GM12878 (cell line): ENCODE data around the gene SNX2.

Source experiments
- ATF7 ChIP-seq: fragments of 450-650 bp; IDR thresholded peaks from 2 replicates; pipeline ENCODE4 v1.6.1; 2016; ENCODE audit warnings: low read depth, mild to moderate bottlenecking
- CTCF ChIP-seq, 3 experiments: IDR thresholded peaks in 2 of 3; conservative IDR thresholded peaks in 1 of 3; 2 replicates each; pipeline ENCODE4 v1.5.1; 2011; ENCODE audit warnings: low read depth in 3 of 3, low read length in 3 of 3, mild to moderate bottlenecking in 3 of 3, control low read depth in 2 of 3, moderate library complexity in 2 of 3, inconsistent platforms in 1 of 3, mixed read lengths in 1 of 3; ENCODE audit not compliant: control insufficient read depth in 2 of 3, insufficient read depth in 1 of 3; ENCODE audit errors: extremely low read depth in 1 of 3
- JUND ChIP-seq: IDR thresholded peaks from 2 replicates; pipeline ENCODE4 v1.6.1; 2012; ENCODE audit warnings: low read depth, mild to moderate bottlenecking, low read length, improper control_type of control experiment, moderate library complexity

GRCh38 chr5:122749886-122750285 lies 25.0 kb upstream of the SNX2 start:
- TF ChIP-seq JUND: no peak
- TF ChIP-seq CTCF (IDR thresholded peaks at IDR 0.05 in 2 of 3, conservative IDR thresholded peaks at IDR 0.05 in 1 of 3; ENCODE audit: control insufficient read depth in 2 of 3, extremely low read depth in 1 of 3, insufficient read depth in 1 of 3, low read depth in 3 of 3, low read length in 3 of 3): no peak
- no peak for TF ChIP-seq ATF7
